ENCODE results near the gene PGLYRP3. TPM values are rescaled to one million over a fixed set of nuclear protein-coding genes. Genes with fewer than 3 reads are reported as not detected.

PGLYRP3 gene
- total and polyA plus RNA-seq, 2 donors (not counting 3 experiments of a cell fraction or from before 2014, with no cell fraction given) = not detected

GRCh38 chr1:153341431-153341934, 28.7 kb upstream of the PGLYRP3 start:
- Histone ChIP-seq H3K9ac (replicated peaks; ENCODE audit: extremely low read depth, insufficient read depth, low read length) (no peak overlapping the region), H3K27ac (ENCODE audit: insufficient read depth, low read depth, low read length) (no peak overlapping the region), H4K20me1 (replicated peaks; ENCODE audit: control insufficient read depth, extremely low read depth, insufficient read depth, low read length) (no peaks in the 10 kb centered on the region), H3K36me3 (ENCODE audit: control insufficient read depth in 2 of 2, extremely low read depth in 1 of 2, insufficient read depth in 2 of 2, low read length in 2 of 2) (no peaks in the 10 kb centered on the region), H3K4me1 (ENCODE audit: control insufficient read depth, extremely low read depth, insufficient read depth, low read length) (no peaks in the 10 kb centered on the region), H3K9me3 (replicated peaks; ENCODE audit: control insufficient read depth, insufficient read depth, low read length) (no peaks in the 10 kb centered on the region), H3K79me2 (ENCODE audit: control insufficient read depth, insufficient read depth, low read length) (no peaks in the 10 kb centered on the region), H3K4me2 (ENCODE audit: insufficient read depth, low read length) (no peak overlapping the region), H3K9me1 (replicated peaks; ENCODE audit: control insufficient read depth, extremely low read depth, insufficient read depth, low read length) (no peaks in the 10 kb centered on the region), H2AFZ (ENCODE audit: low read depth, low read length) (no peak overlapping the region), H3K27me3 (ENCODE audit: control insufficient read depth in 2 of 2, insufficient read depth in 2 of 2, low read length in 2 of 2) (peaks cover 2 to 3% of the 10 kb centered on the region in 2 experiments), H3K4me3 (replicated peaks in 1 of 3; ENCODE audit: insufficient read depth in 1 of 3, low read depth in 1 of 3, low read length in 3 of 3) (no peak overlapping the region)
- ChIA-PET CTCF (no interaction called here), POLR2A (no interaction called here)
- no peak for FAIRE-seq
- TF ChIP-seq POLR2A (IDR thresholded peaks at IDR 0.05; ENCODE audit: low read depth, low read length) (no peak), CTCF (IDR thresholded peaks at IDR 0.05; ENCODE audit: extremely low read depth in 1 of 2, insufficient read depth in 1 of 2, low read depth in 1 of 2, low read length in 2 of 2) (no peak), MYC (IDR thresholded peaks at IDR 0.05; ENCODE audit: low read depth, low read length) (no peak), MAX (IDR thresholded peaks at IDR 0.05; ENCODE audit: insufficient read depth, insufficient read length) (no peak), JUN (IDR thresholded peaks at IDR 0.05; ENCODE audit: borderline replicate concordance, insufficient read depth, insufficient read length, low read depth) (no peak), EZH2 (IDR thresholded peaks at IDR 0.05; ENCODE audit: borderline replicate concordance, low read depth, low read length, severe bottlenecking) (no peak), GATA2 (IDR thresholded peaks at IDR 0.05; ENCODE audit: insufficient read depth, insufficient read length, low read depth, low read length) (no peak), FOS (IDR thresholded peaks at IDR 0.05; ENCODE audit: borderline replicate concordance, insufficient read depth, low read length) (no peak), POLR2AphosphoS5 (IDR thresholded peaks at IDR 0.05; ENCODE audit: insufficient read depth, low read depth, low read length) (no peak)
- no TSS peak for BruUV-seq (replicated peaks)
- dilution Hi-C loops (cut with MboI; ENCODE audit: extremely low pct_ligation_motif_present, low sequenced_read_pairs) (no loop called here), intact Hi-C loops (cut with micrococcal nuclease) (no loop called here)
- DNase-seq (ENCODE audit: low read depth, low spot score) = no peak
